Liver (tissue), 3 donors: ENCODE measurements around the gene PCDH9.

Experiments
- CTCF ChIP-seq: fragments of 150-350 bp; IDR thresholded peaks from 2 replicates; pipeline ENCODE4 v1.5.1; 2017; ENCODE audit warnings: improper control_type of control experiment, low read depth, low read length; ENCODE audit not compliant: missing input control
- RAD21 ChIP-seq, 2 donors: IDR thresholded peaks; 2 replicates each; pipeline ENCODE4 v1.6.1; 2016; ENCODE audit warnings: antibody characterized with exemption in 2 of 2, mild to moderate bottlenecking in 2 of 2
- TAF1 ChIP-seq: conservative IDR thresholded peaks from 2 replicates; pipeline ENCODE4 v1.6.1; 2016; ENCODE audit warnings: antibody characterized with exemption, mild to moderate bottlenecking
- donor health status: healthy.
- donor health status: healthy.

GRCh38 chr13:66489172-66489571 lies 741.0 kb downstream of the PCDH9 start:
- no peak for TF ChIP-seq CTCF
- no peak for TF ChIP-seq TAF1
- no peak for TF ChIP-seq RAD21 (IDR thresholded peaks at IDR 0.05)
